Ascending aorta (tissue), 2 donors: ENCODE results near the gene DNAJC17. TPM values are rescaled to one million over a fixed set of nuclear protein-coding genes. Genes with fewer than 3 reads are reported as not detected.

Source experiments
- DNase-seq, 2 donors: peaks; one replicate each; pipeline ENCODE4 v3.0.0-alpha.2; 2019; ENCODE audit warnings: low spot score in 2 of 2
- H3K27ac ChIP-seq, 2 donors: fragments of 200-600 bp; sonication (generic); one replicate each; pipeline ENCODE4 v1.5.1; 2016 to 2017; ENCODE audit warnings: mild to moderate bottlenecking in 1 of 2
- H3K27me3 ChIP-seq: fragments of 200-600 bp; sonication (generic); one replicate; pipeline ENCODE4 v1.5.1; 2017
- H3K36me3 ChIP-seq, 2 donors: fragments of 200-600 bp; sonication (generic); one replicate each; pipeline ENCODE4 v1.5.1; 2016
- H3K4me1 ChIP-seq, 2 donors: fragments of 200-600 bp; sonication (generic); one replicate each; pipeline ENCODE4 v1.5.1; 2016 to 2017; ENCODE audit warnings: mild to moderate bottlenecking in 1 of 2
- H3K4me3 ChIP-seq, 2 donors: fragments of 200-600 bp; sonication (generic); one replicate each; pipeline ENCODE4 v1.5.1; 2016 to 2017; ENCODE audit warnings: mild to moderate bottlenecking in 1 of 2
- H3K9me3 ChIP-seq, 2 donors: fragments of 200-600 bp; sonication (generic); one replicate each; pipeline ENCODE4 v1.5.1; 2016
- CTCF ChIP-seq, 3 experiments: fragments of 200-600 bp in 2 of 3; fragments of 450-650 bp in 1 of 3; sonication (generic) in 2 of 3; IDR thresholded peaks; one replicate each; pipeline ENCODE4 v1.5.1; 2016 to 2019; ENCODE audit warnings: antibody characterized with exemption in 3 of 3, mild to moderate bottlenecking in 1 of 3, moderate library complexity in 1 of 3
- intact Hi-C: fragments of 100-400 bp; cut with DNase I; formaldehyde crosslinking; loops from one replicate; pipeline ENCODE4 v1.15.1; 2023
- total RNA-seq: library from RNA; depleted of rRNA; stranded (reverse); fragments of >200 nt; gene quantifications from one replicate; pipeline ENCODE4 v1.1.0, GENCODE V29; 2016

DNAJC17 gene
- total RNA-seq, 1 donor from 2014 or later: 26.2 TPM

- Histone ChIP-seq H3K4me3 (peak overlapping the region; percentile 60 to 63), H3K9me3 (no peaks in the 10 kb centered on the region), H3K36me3 (no peaks in the 10 kb centered on the region), H3K4me1 (peaks cover 9 to 11% of the 10 kb centered on the region in 2 donors), H3K27me3 (no peaks in the 10 kb centered on the region), H3K27ac (no peak overlapping the region)
- TF ChIP-seq CTCF (IDR thresholded peaks at IDR 0.05): no peak
- intact Hi-C loops: no loop called here
- no peak for DNase-seq
Observed at GRCh38 chr15:40845036-40845435, 37.8 kb upstream of the DNAJC17 start.

DNA sequence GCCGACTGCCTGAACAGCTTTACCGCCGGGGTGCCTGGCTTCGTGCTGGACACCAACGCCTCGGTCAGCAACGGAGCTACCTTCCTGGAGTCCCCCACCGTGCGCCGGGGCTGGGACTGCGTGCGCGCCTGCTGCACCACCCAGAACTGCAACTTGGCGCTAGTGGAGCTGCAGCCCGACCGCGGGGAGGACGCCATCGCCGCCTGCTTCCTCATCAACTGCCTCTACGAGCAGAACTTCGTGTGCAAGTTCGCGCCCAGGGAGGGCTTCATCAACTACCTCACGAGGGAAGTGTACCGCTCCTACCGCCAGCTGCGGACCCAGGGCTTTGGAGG is 37.4 kb upstream of the DNAJC17 start:
- intact Hi-C loops: no loop called here
- no peaks in the 10 kb centered on the region for H3K9me3 ChIP-seq
- H3K4me1 ChIP-seq: peaks cover 9 to 11% of the 10 kb centered on the region in 2 donors
- peak overlapping the region; percentile 60 to 63 for H3K4me3 ChIP-seq
- no peak for DNase-seq
- no peak overlapping the region for H3K27ac ChIP-seq
- H3K36me3 ChIP-seq: no peaks in the 10 kb centered on the region
- no peaks in the 10 kb centered on the region for H3K27me3 ChIP-seq
- TF ChIP-seq CTCF (IDR thresholded peaks at IDR 0.05): no peak

DNA sequence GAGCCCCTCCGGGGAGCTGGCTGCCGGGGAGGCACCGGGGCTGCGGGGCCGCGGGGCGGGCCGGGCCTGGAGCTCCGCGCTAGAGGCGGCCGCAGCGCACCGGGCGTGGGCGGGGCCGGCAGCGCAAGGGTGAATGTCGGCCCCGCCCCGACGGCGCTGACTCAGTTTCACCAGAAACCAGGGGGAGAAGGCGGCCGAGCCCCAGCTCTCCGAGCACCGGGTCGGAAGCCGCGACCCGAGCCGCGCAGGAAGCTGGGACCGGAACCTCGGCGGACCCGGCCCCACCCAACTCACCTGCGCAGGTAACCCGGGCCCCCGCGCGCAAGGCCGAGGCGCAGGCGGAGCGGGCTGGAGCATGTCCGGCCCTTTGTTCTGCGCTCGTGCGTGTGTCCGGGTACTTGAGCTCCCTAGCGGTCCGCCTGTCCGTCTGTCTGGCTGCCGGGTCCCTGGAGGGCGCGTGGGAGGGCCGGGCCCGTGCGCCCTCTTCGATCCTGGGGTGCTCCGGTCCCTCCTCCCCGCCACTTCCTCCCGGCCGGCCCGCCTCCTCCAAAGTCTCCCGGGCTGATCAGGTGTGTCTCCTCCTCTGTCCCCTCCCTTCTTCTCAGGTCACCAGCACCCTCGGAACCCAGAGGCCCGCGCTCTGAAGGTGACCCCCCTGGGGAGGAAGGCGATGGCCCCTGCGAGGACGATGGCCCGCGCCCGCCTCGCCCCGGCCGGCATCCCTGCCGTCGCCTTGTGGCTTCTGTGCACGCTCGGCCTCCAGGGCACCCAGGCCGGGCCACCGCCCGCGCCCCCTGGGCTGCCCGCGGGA is 36.8 kb upstream of the DNAJC17 start, which contains the start of gene SPINT1:
Gene SPINT1 (plus strand): TSS at position 164 of the 811 bp plus-strand sequence. CDS start 507 bp downstream, at position 671.
- no peak for DNase-seq
- no peak within 1 kb of the TSS for H3K27ac ChIP-seq
- no peak for TF ChIP-seq CTCF (IDR thresholded peaks at IDR 0.05)
- peaks cover 9 to 11% of the 10 kb centered on the region in 2 donors for H3K4me1 ChIP-seq
- no peaks in the 10 kb centered on the region for H3K9me3 ChIP-seq
- H3K36me3 ChIP-seq: no peaks in the 10 kb centered on the region
- H3K4me3 ChIP-seq: peak within 1 kb of the TSS; percentile 60 to 63
- intact Hi-C loops: no loop called here
- H3K27me3 ChIP-seq: no peaks in the 10 kb centered on the region

- Histone ChIP-seq H3K4me3 (peak overlapping the region; percentile 60 to 63), H3K4me1 (peaks cover 9 to 11% of the 10 kb centered on the region in 2 donors), H3K27ac (no peak overlapping the region), H3K9me3 (no peaks in the 10 kb centered on the region), H3K36me3 (no peaks in the 10 kb centered on the region), H3K27me3 (no peaks in the 10 kb centered on the region)
- no peak for TF ChIP-seq CTCF (IDR thresholded peaks at IDR 0.05)
- intact Hi-C loops: no loop called here
- no peak for DNase-seq
Observed at GRCh38 chr15:40843261-40843884, 36.1 kb upstream of the DNAJC17 start.

- no peak for DNase-seq
- Histone ChIP-seq H3K27me3 (no peaks in the 10 kb centered on the region), H3K36me3 (no peaks in the 10 kb centered on the region), H3K4me3 (no peak overlapping the region), H3K9me3 (no peaks in the 10 kb centered on the region), H3K4me1 (peaks cover 9 to 11% of the 10 kb centered on the region in 2 donors), H3K27ac (no peak overlapping the region)
- no peak for TF ChIP-seq CTCF (IDR thresholded peaks at IDR 0.05)
- intact Hi-C loops: no loop called here
Observed at GRCh38 chr15:40841741-40842140, 34.5 kb upstream of the DNAJC17 start.
